HEK293 (cell line): ENCODE measurements around the gene SLC35E1.

ENCODE experiments used
- CTCF ChIA-PET: fragments of 350-600 bp; formaldehyde crosslinking; extraction: SDS; loops from one replicate; lab custom pipeline; 2021; ENCODE audit warnings: antibody characterized with exemption; lab: Yijun Ruan, JAX
- POLR2A ChIA-PET: fragments of 300-600 bp; formaldehyde crosslinking; extraction: SDS; loops from one replicate; lab custom pipeline; 2020; ENCODE audit warnings: antibody characterized with exemption, inconsistent platforms; lab: Yijun Ruan, JAX
- H3K27ac ChIP-seq: fragments of 200-500 bp; sonication (Bioruptor generic); 2 replicates; pipeline ENCODE4 v1.5.1; 2014; ENCODE audit warnings: low read depth, low read length, control low read depth, inconsistent platforms; ENCODE audit errors: extremely low read depth
- H3K36me3 ChIP-seq, 2 experiments: fragments of 200-500 bp in 1 of 2; sonication (Bioruptor generic) in 1 of 2; 1 replicate in 1 of 2; 2 replicates in 1 of 2; pipeline ENCODE4 v1.5.1; 2014 to 2017; ENCODE audit warnings: inconsistent platforms in 2 of 2, low read length in 2 of 2; ENCODE audit not compliant: control insufficient read depth in 2 of 2, insufficient read depth in 1 of 2
- H3K4me1 ChIP-seq: fragments of 200-500 bp; sonication (Bioruptor generic); 2 replicates; pipeline ENCODE4 v1.5.1; 2014; ENCODE audit warnings: mild to moderate bottlenecking, low read length, inconsistent platforms; ENCODE audit not compliant: control insufficient read depth, insufficient read depth
- H3K4me3 ChIP-seq: 2 replicates; pipeline ENCODE4 v1.5.1; 2011; ENCODE audit warnings: low read depth, mild to moderate bottlenecking, control low read depth, low read length, moderate library complexity
- H3K9me3 ChIP-seq: fragments of 200-500 bp; sonication (Bioruptor generic); 2 replicates; pipeline ENCODE4 v1.5.1; 2014; ENCODE audit warnings: low read depth, low read length, inconsistent platforms; ENCODE audit not compliant: control insufficient read depth, insufficient read depth
- FEZF1 ChIP-seq: fragments of 450-650 bp; formaldehyde crosslinking; IDR thresholded peaks from 2 replicates; pipeline ENCODE4 v1.5.1; 2016; ENCODE audit warnings: missing biosample characterization, missing genetic modification characterization
- KLF8 ChIP-seq: fragments of 450-650 bp; formaldehyde crosslinking; IDR thresholded peaks from 2 replicates; pipeline ENCODE4 v1.5.1; 2016; ENCODE audit warnings: missing biosample characterization, missing genetic modification characterization
- ZFP37 ChIP-seq: fragments of 450-650 bp; formaldehyde crosslinking; IDR thresholded peaks from 2 replicates; pipeline ENCODE4 v1.5.1; 2016; ENCODE audit warnings: missing biosample characterization, missing genetic modification characterization
- ZNF114 ChIP-seq: fragments of 450-650 bp; formaldehyde crosslinking; IDR thresholded peaks from 2 replicates; pipeline ENCODE4 v1.5.0; 2017; ENCODE audit warnings: missing biosample characterization, missing genetic modification characterization
- ZNF121 ChIP-seq: fragments of 450-650 bp; formaldehyde crosslinking; IDR thresholded peaks from 2 replicates; pipeline ENCODE4 v1.5.1; 2016; ENCODE audit warnings: missing biosample characterization, missing genetic modification characterization
- ZNF132 ChIP-seq: fragments of 450-650 bp; formaldehyde crosslinking; IDR thresholded peaks from 2 replicates; pipeline ENCODE4 v1.5.1; 2017; ENCODE audit warnings: missing biosample characterization, missing genetic modification characterization, borderline replicate concordance
- ZNF174 ChIP-seq: fragments of 450-650 bp; formaldehyde crosslinking; IDR thresholded peaks from 2 replicates; pipeline ENCODE4 v1.5.0; 2017; ENCODE audit warnings: missing biosample characterization, mild to moderate bottlenecking, missing genetic modification characterization
- ZNF221 ChIP-seq: fragments of 450-650 bp; formaldehyde crosslinking; IDR thresholded peaks from 2 replicates; pipeline ENCODE4 v1.5.1; 2017; ENCODE audit warnings: missing biosample characterization, missing genetic modification characterization, borderline replicate concordance
- ZNF274 ChIP-seq, 2 experiments: fragments of 200-500 bp in 1 of 2; fragments of 450-650 bp in 1 of 2; sonication (Bioruptor generic) in 1 of 2; formaldehyde crosslinking in 1 of 2; IDR thresholded peaks; 2 replicates each; pipeline versions ENCODE4 v1.5.1 to v1.6.1; 2014 to 2016; ENCODE audit warnings: borderline replicate concordance in 1 of 2, inconsistent platforms in 1 of 2, low read length in 1 of 2, missing biosample characterization in 1 of 2, missing genetic modification characterization in 1 of 2
- ZNF292 ChIP-seq: fragments of 450-650 bp; formaldehyde crosslinking; IDR thresholded peaks from 2 replicates; pipeline ENCODE4 v1.5.1; 2016; ENCODE audit warnings: low read depth, missing biosample characterization, missing genetic modification characterization, borderline replicate concordance
- ZNF37A ChIP-seq: fragments of 450-650 bp; IDR thresholded peaks from 2 replicates; pipeline ENCODE4 v1.5.1; 2018; ENCODE audit warnings: missing biosample characterization, missing genetic modification characterization
- ZNF521 ChIP-seq: fragments of 450-650 bp; formaldehyde crosslinking; IDR thresholded peaks from 2 replicates; pipeline ENCODE4 v1.5.1; 2017; ENCODE audit warnings: missing biosample characterization, mild to moderate bottlenecking, missing genetic modification characterization
- ZNF558 ChIP-seq: fragments of 450-650 bp; formaldehyde crosslinking; IDR thresholded peaks from 2 replicates; pipeline ENCODE4 v1.5.1; 2016; ENCODE audit warnings: missing biosample characterization, missing genetic modification characterization
- ZNF600 ChIP-seq: fragments of 450-650 bp; formaldehyde crosslinking; IDR thresholded peaks from 2 replicates; pipeline ENCODE4 v1.5.1; 2016; ENCODE audit warnings: missing biosample characterization, missing genetic modification characterization
- ZNF621 ChIP-seq: fragments of 450-650 bp; formaldehyde crosslinking; IDR thresholded peaks from 2 replicates; pipeline ENCODE4 v1.5.1; 2017; ENCODE audit warnings: missing biosample characterization, missing genetic modification characterization
- ZNF626 ChIP-seq: fragments of 450-650 bp; sonication (Bioruptor Pico); formaldehyde crosslinking; IDR thresholded peaks from 2 replicates; pipeline ENCODE4 v1.5.1; 2018; ENCODE audit warnings: missing biosample characterization, missing genetic modification characterization, inconsistent platforms
- ZNF791 ChIP-seq: fragments of 450-650 bp; formaldehyde crosslinking; IDR thresholded peaks from 2 replicates; pipeline ENCODE4 v1.5.1; 2016; ENCODE audit warnings: missing biosample characterization, missing genetic modification characterization
- ZSCAN23 ChIP-seq: fragments of 450-650 bp; formaldehyde crosslinking; IDR thresholded peaks from 2 replicates; pipeline ENCODE4 v1.5.1; 2016; ENCODE audit warnings: missing biosample characterization, missing genetic modification characterization
- TF ChIP-seq, protein P1 (sequence below): fragments of 450-650 bp; formaldehyde crosslinking; IDR thresholded peaks from 2 replicates; pipeline ENCODE4 v1.5.1; 2016; ENCODE audit warnings: missing biosample characterization, missing genetic modification characterization
- TF ChIP-seq, protein P2 (sequence below): sonication (generic); formaldehyde crosslinking; IDR thresholded peaks from 2 replicates; pipeline ENCODE4 v1.8.1; 2022; ENCODE audit warnings: mild to moderate bottlenecking, moderate library complexity, missing genetic modification reagents
- TF ChIP-seq, protein P3 (sequence below): fragments of 450-650 bp; formaldehyde crosslinking; IDR thresholded peaks from 2 replicates; pipeline ENCODE4 v1.5.1; 2016; ENCODE audit warnings: missing biosample characterization, missing genetic modification characterization
- TF ChIP-seq, protein P4 (sequence below): fragments of 450-650 bp; formaldehyde crosslinking; IDR thresholded peaks from 2 replicates; pipeline ENCODE4 v1.5.1; 2017; ENCODE audit warnings: missing biosample characterization, missing genetic modification characterization

The SLC35E1 gene

DNA sequence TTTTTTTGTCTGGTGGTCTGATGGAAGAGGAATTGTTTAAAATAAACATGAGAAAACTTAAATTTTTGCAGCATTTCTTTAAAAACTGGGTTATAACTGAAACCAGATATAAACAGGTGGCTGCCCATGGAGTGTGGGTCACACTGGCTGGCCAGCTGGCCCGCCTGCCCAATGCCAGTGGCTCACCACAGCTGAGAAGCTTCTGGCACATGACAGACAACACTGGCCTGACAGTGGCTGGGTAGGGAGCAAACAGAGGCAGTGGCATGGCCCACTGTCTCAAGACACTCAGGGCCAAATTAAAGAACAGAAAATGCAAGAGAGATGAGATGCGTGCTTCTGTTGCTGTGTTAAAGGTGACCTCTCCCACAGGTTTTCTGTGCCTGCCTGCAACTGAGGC lies 3.1 kb upstream of the SLC35E1 start:
- POLR2A ChIA-PET: no interaction called here
- CTCF ChIA-PET: no interaction called here
- H3K36me3 ChIP-seq: peaks cover 0 to 52% of the 10 kb centered on the region in 2 experiments; a peak in 1 of 3 replicates

DNA sequence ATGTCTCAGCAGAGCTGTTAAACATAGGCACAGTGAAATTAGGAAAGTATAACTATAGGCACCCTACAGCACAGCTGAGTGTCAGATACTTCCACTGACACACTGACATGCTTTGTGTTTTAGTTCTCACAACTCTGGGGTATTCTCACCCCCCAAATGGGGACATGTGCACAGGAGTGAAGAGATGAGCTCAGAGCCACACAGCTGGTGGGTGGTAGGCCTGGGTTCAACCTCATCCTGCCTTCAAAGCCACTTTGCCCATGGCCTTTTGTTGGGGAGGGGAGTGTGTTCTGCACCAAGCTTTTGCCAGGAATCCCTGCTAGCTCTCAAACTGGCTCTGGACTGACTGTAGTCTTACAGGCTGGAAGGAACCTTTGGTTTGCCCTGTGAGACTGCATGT lies 1.7 kb upstream of the SLC35E1 start:
- no peak overlapping the region for H3K27ac ChIP-seq
- no peaks in the 10 kb centered on the region for H3K9me3 ChIP-seq
- TF ChIP-seq KLF8: no peak
- TF ChIP-seq ZNF600 (tag by site-specific recombination): peak; percentile 72; the same call in 1 of the 2 replicates
- TF ChIP-seq, all 188 proteins: peak for 1
- POLR2A ChIA-PET: interaction anchor here (1.1 to 2.5 kb wide), 5 partner anchors 8 to 54 kb away, joined by 4 to 23 read pairs (median 4); partner anchors contain the start of gene MED26
- H3K4me1 ChIP-seq: peaks cover 2% of the 10 kb centered on the region; the same call in 1 of the 2 replicates
- H3K4me3 ChIP-seq: peak overlapping the region; percentile 10
- CTCF ChIA-PET: no interaction called here
- peaks cover 0 to 53% of the 10 kb centered on the region in 2 experiments; a peak in 2 of 3 replicates for H3K36me3 ChIP-seq

More for the DNA sequence above, 3.1 kb upstream of the SLC35E1 start:
- Histone ChIP-seq H3K4me3 (no peak overlapping the region), H3K4me1 (peaks cover 2% of the 10 kb centered on the region; the same call in 1 of the 2 replicates), H3K9me3 (no peaks in the 10 kb centered on the region), H3K27ac (no peak overlapping the region; the same call in 1 of the 2 replicates)
- TF ChIP-seq ZNF626 (no peak), ZNF791 (no peak), ZNF521 (tag by site-specific recombination) (no peak), ZNF292 (tag by site-specific recombination) (no peak), FEZF1 (no peak), ZNF621 (tag by site-specific recombination) (no peak)
- TF ChIP-seq, protein P1, sequence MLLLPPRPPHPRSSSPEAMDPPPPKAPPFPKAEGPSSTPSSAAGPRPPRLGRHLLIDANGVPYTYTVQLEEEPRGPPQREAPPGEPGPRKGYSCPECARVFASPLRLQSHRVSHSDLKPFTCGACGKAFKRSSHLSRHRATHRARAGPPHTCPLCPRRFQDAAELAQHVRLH: no peak
- TF ChIP-seq, protein P2, sequence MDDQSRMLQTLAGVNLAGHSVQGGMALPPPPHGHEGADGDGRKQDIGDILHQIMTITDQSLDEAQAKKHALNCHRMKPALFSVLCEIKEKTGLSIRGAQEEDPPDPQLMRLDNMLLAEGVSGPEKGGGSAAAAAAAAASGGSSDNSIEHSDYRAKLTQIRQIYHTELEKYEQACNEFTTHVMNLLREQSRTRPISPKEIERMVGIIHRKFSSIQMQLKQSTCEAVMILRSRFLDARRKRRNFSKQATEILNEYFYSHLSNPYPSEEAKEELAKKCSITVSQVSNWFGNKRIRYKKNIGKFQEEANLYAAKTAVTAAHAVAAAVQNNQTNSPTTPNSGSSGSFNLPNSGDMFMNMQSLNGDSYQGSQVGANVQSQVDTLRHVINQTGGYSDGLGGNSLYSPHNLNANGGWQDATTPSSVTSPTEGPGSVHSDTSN: no peak

DNA sequence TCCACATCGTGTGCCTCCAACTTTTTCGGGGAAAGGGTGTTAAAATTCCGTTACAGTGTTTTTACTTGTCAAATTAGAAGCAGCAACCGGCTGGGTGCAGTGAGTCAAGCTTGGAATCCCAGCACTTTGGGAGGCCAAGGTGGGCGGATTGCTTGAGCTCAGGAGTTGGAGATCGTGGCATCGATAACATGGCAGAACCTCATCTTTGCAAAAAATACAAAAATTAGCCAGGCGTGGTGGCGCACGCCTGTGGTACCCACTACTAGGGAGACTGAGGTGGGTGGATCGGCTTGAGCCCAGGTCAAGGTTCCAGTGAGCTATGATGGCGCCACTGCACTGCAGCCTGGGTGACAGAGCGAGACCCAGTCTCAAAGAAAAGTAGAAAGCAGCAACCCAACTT lies 1.1 kb upstream of the SLC35E1 start:
- ChIA-PET CTCF (no interaction called here), POLR2A (interaction anchor here (1.0 to 2.5 kb wide), 8 partner anchors 9 to 55 kb away, joined by 3 to 23 read pairs (median 5); partner anchors contain the start of gene MED26)
- Histone ChIP-seq H3K9me3 (no peaks in the 10 kb centered on the region), H3K27ac (no peak overlapping the region), H3K4me3 (peak overlapping the region; percentile 81), H3K36me3 (peaks cover 0 to 53% of the 10 kb centered on the region in 2 experiments; a peak in 2 of 3 replicates), H3K4me1 (peaks cover 2% of the 10 kb centered on the region; the same call in 1 of the 2 replicates)
- TF ChIP-seq, protein P3, sequence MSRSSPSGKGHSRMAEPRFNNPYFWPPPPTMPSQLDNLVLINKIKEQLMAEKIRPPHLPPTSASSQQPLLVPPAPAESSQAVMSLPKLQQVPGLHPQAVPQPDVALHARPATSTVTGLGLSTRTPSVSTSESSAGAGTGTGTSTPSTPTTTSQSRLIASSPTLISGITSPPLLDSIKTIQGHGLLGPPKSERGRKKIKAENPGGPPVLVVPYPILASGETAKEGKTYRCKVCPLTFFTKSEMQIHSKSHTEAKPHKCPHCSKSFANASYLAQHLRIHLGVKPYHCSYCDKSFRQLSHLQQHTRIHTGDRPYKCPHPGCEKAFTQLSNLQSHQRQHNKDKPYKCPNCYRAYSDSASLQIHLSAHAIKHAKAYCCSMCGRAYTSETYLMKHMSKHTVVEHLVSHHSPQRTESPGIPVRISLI (tag by site-specific recombination): no peak
- no peak for TF ChIP-seq ZNF37A (tag by site-specific recombination)
- no peak for TF ChIP-seq ZNF121
- no peak for TF ChIP-seq ZNF174 (tag by site-specific recombination)
- no peak for TF ChIP-seq ZFP37 (tag by site-specific recombination)
- TF ChIP-seq ZNF558: no peak
- TF ChIP-seq ZNF274 (IDR thresholded peaks at IDR 0.05; ENCODE audit: low read length): no peak
- no peak for TF ChIP-seq ZNF274 (tag by site-specific recombination; IDR thresholded peaks at IDR 0.05; ENCODE audit: borderline replicate concordance)
- no peak for TF ChIP-seq ZSCAN23 (tag by site-specific recombination)
- TF ChIP-seq ZNF114 (tag by site-specific recombination): no peak
- TF ChIP-seq ZNF221 (tag by site-specific recombination): no peak
- TF ChIP-seq, protein P4, sequence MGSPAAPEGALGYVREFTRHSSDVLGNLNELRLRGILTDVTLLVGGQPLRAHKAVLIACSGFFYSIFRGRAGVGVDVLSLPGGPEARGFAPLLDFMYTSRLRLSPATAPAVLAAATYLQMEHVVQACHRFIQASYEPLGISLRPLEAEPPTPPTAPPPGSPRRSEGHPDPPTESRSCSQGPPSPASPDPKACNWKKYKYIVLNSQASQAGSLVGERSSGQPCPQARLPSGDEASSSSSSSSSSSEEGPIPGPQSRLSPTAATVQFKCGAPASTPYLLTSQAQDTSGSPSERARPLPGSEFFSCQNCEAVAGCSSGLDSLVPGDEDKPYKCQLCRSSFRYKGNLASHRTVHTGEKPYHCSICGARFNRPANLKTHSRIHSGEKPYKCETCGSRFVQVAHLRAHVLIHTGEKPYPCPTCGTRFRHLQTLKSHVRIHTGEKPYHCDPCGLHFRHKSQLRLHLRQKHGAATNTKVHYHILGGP (tag by site-specific recombination): no peak
- no peak for TF ChIP-seq ZNF132 (tag by site-specific recombination)
